Measurements from ENCODE around the gene GOT1. TPM values are rescaled to one million over a fixed set of nuclear protein-coding genes. Genes with fewer than 3 reads are reported as not detected.

Gene GOT1
- total RNA-seq, 1 donor from 2014 or later: 26.9 TPM

- no peak overlapping the region for H3K4me3 Mint-ChIP-seq (ENCODE audit: low read depth)
- H3K27me3 Mint-ChIP-seq: peaks cover 36% of the 10 kb centered on the region
- H3K36me3 Mint-ChIP-seq (ENCODE audit: insufficient read depth): no peaks in the 10 kb centered on the region
- H3K27ac Mint-ChIP-seq: no peak overlapping the region
- no peaks in the 10 kb centered on the region for H3K9me3 Mint-ChIP-seq (ENCODE audit: low read depth)
- no peak for TF ChIP-seq CTCF (IDR thresholded peaks at IDR 0.05; ENCODE audit: unreplicated experiment)
- DNase-seq (ENCODE audit: low spot score, unreplicated experiment): no peak
- peaks cover 2% of the 10 kb centered on the region for H3K4me1 Mint-ChIP-seq (ENCODE audit: low read depth)
Measured at GRCh38 chr10:99366666-99367065, 63.8 kb downstream of the GOT1 start.

GRCh38 chr10:99365736-99366135 lies 64.7 kb downstream of the GOT1 start:
- no peak overlapping the region for H3K4me3 Mint-ChIP-seq (ENCODE audit: low read depth)
- no peak overlapping the region for H3K27ac Mint-ChIP-seq
- no peaks in the 10 kb centered on the region for H3K9me3 Mint-ChIP-seq (ENCODE audit: low read depth)
- TF ChIP-seq CTCF (IDR thresholded peaks at IDR 0.05; ENCODE audit: unreplicated experiment): no peak
- H3K4me1 Mint-ChIP-seq (ENCODE audit: low read depth): peaks cover 2% of the 10 kb centered on the region
- no peaks in the 10 kb centered on the region for H3K36me3 Mint-ChIP-seq (ENCODE audit: insufficient read depth)
- H3K27me3 Mint-ChIP-seq: peaks cover 32% of the 10 kb centered on the region
- DNase-seq (ENCODE audit: low spot score, unreplicated experiment): no peak

GRCh38 chr10:99365311-99365710 lies 65.1 kb downstream of the GOT1 start:
- DNase-seq (ENCODE audit: low spot score, unreplicated experiment): no peak
- Mint-ChIP-seq H3K4me3 (ENCODE audit: low read depth) (no peak overlapping the region), H3K36me3 (ENCODE audit: insufficient read depth) (no peaks in the 10 kb centered on the region), H3K4me1 (ENCODE audit: low read depth) (peaks cover 2% of the 10 kb centered on the region), H3K9me3 (ENCODE audit: low read depth) (no peaks in the 10 kb centered on the region), H3K27me3 (peaks cover 35% of the 10 kb centered on the region), H3K27ac (no peak overlapping the region)
- TF ChIP-seq CTCF (IDR thresholded peaks at IDR 0.05; ENCODE audit: unreplicated experiment): no peak

- Mint-ChIP-seq H3K27ac (no peak overlapping the region), H3K27me3 (peaks cover 31% of the 10 kb centered on the region), H3K4me3 (ENCODE audit: low read depth) (no peak overlapping the region), H3K4me1 (ENCODE audit: low read depth) (peaks cover 2% of the 10 kb centered on the region), H3K36me3 (ENCODE audit: insufficient read depth) (no peaks in the 10 kb centered on the region), H3K9me3 (ENCODE audit: low read depth) (no peaks in the 10 kb centered on the region)
- TF ChIP-seq CTCF (IDR thresholded peaks at IDR 0.05; ENCODE audit: unreplicated experiment): no peak
- no peak for DNase-seq (ENCODE audit: low spot score, unreplicated experiment)
Measured at GRCh38 chr10:99364125-99364524, 66.3 kb downstream of the GOT1 start.

GRCh38 chr10:99360934-99361333 lies 69.5 kb downstream of the GOT1 start:
- TF ChIP-seq CTCF (IDR thresholded peaks at IDR 0.05; ENCODE audit: unreplicated experiment): no peak
- Mint-ChIP-seq H3K27me3 (peaks cover 24% of the 10 kb centered on the region), H3K9me3 (ENCODE audit: low read depth) (no peaks in the 10 kb centered on the region), H3K36me3 (ENCODE audit: insufficient read depth) (no peaks in the 10 kb centered on the region), H3K27ac (no peak overlapping the region), H3K4me1 (ENCODE audit: low read depth) (peaks cover 11% of the 10 kb centered on the region), H3K4me3 (ENCODE audit: low read depth) (no peak overlapping the region)
- DNase-seq (ENCODE audit: low spot score, unreplicated experiment): no peak

Measured in progenitor cell of endocrine pancreas (in vitro differentiated cells).